ENCODE measurements around the gene NSD1. TPM values are rescaled to one million over a fixed set of nuclear protein-coding genes. Genes with fewer than 3 reads are reported as not detected.

NSD1 gene
- total and polyA plus RNA-seq, 2 of the 8 experiments (the other 6 are each of a cell fraction or from before 2014, with no cell fraction given): 22.8 to 168 TPM

- no peak for FAIRE-seq
- H2BK15ac ChIP-seq (ENCODE audit: low read length): no peak overlapping the region
- H3K23ac ChIP-seq (ENCODE audit: insufficient read length): no peak overlapping the region
- no peak overlapping the region for H2BK12ac ChIP-seq (ENCODE audit: low read depth, low read length)
- 85% methylated on average over 5 of the region's 9 CpGs; no CpG with 5 or more reads in 1 of the 2 experiments for WGBS, 2 experiments (ENCODE audit: extremely low coverage in 1 of 2, insufficient coverage in 1 of 2, insufficient read length in 1 of 2, insufficient replicate concordance in 2 of 2, low coverage in 1 of 2, low lambda C conversion rate in 2 of 2, missing lambda C conversion rate in 1 of 2)
- H4K20me1 ChIP-seq (replicated peaks in 1 of 2; ENCODE audit: control insufficient read depth in 1 of 2, insufficient read depth in 2 of 2, low read length in 2 of 2): peaks cover 9 to 19% of the 10 kb centered on the region in 2 experiments
- H3K4ac ChIP-seq (replicated peaks; ENCODE audit: insufficient read length, low read depth, low read length): no peak overlapping the region
- peaks cover 13% of the 10 kb centered on the region; the same call in 1 of the 2 replicates for H3K23me2 ChIP-seq (ENCODE audit: low read depth, low read length)
- POLR2A ChIA-PET (ENCODE audit: partially characterized antibody): interaction anchor here (0.9 to 12.1 kb wide), 4 partner anchors 10 to 164 kb away, joined by 3 to 111 read pairs (median 5); partner anchors contain the start of gene NSD1
- no peak overlapping the region for H3K18ac ChIP-seq (ENCODE audit: extremely low read depth, low read length)
- no peak overlapping the region for H2AFZ ChIP-seq (ENCODE audit: low read length)
- H3K14ac ChIP-seq (ENCODE audit: insufficient read length): no peak overlapping the region
- no peak overlapping the region for H3K4me2 ChIP-seq (ENCODE audit: insufficient read depth in 1 of 2, low read depth in 2 of 2, low read length in 2 of 2)
- DNase-seq (ENCODE audit: low read depth in 1 of 2, low spot score in 2 of 2): no peak
- H3K4me1 ChIP-seq (replicated peaks in 1 of 4; ENCODE audit: control insufficient read depth in 3 of 4, insufficient read depth in 4 of 4, low read length in 3 of 4): peaks cover 3 to 19% (median 6%) of the 10 kb centered on the region in 4 experiments; a peak in 6 of 7 replicates
- H3K79me2 ChIP-seq (ENCODE audit: control insufficient read depth in 1 of 2, insufficient read depth in 2 of 2, low read length in 2 of 2): peaks cover 8 to 9% of the 10 kb centered on the region in 2 experiments
- no peak overlapping the region for H2AK5ac ChIP-seq (ENCODE audit: low read depth, low read length)
- no peak overlapping the region for H3K56ac ChIP-seq (replicated peaks; ENCODE audit: insufficient read length, low read depth, low read length)
- no peak overlapping the region for H4K8ac ChIP-seq (ENCODE audit: extremely low read depth, insufficient read depth, low read length)
- no peak overlapping the region for H2BK5ac ChIP-seq (ENCODE audit: low read depth, low read length)
- peaks cover 7 to 28% (median 15%) of the 10 kb centered on the region in 4 experiments for H3K36me3 ChIP-seq (ENCODE audit: control insufficient read depth in 2 of 4, insufficient read depth in 4 of 4, low read length in 3 of 4)
- no peak overlapping the region for H3K27ac ChIP-seq (ENCODE audit: low read depth, low read length)
- H3K9me3 ChIP-seq (ENCODE audit: insufficient read depth in 2 of 2, low read depth in 1 of 2, low read length in 1 of 2): no peaks in the 10 kb centered on the region
- CTCF ChIA-PET (ENCODE audit: partially characterized antibody): interaction anchor here (0.5 to 6.5 kb wide), 9 partner anchors 10 to 188 kb away, joined by 3 to 37 read pairs (median 3); no protein-coding TSS in a partner anchor
- H2BK20ac ChIP-seq (ENCODE audit: low read length): no peak overlapping the region
- H3K79me1 ChIP-seq (ENCODE audit: low read depth, low read length): peaks cover 9% of the 10 kb centered on the region; the same call in 1 of the 2 replicates
- no peak overlapping the region for H3K4me3 ChIP-seq (ENCODE audit: extremely low read depth in 1 of 4, insufficient read depth in 2 of 4, low read depth in 3 of 4, low read length in 4 of 4)
- H3K27me3 ChIP-seq (replicated peaks in 1 of 4; ENCODE audit: control insufficient read depth in 3 of 4, extremely low read depth in 1 of 4, insufficient read depth in 3 of 4, low read length in 3 of 4): no peaks in the 10 kb centered on the region
- H4K91ac ChIP-seq (replicated peaks; ENCODE audit: insufficient read length, low read length): no peak overlapping the region
- H3K9ac ChIP-seq (replicated peaks in 1 of 4; ENCODE audit: extremely low read depth in 1 of 4, low read depth in 3 of 4, low read length in 3 of 4): no peak overlapping the region
- no peak overlapping the region for H4K5ac ChIP-seq (ENCODE audit: insufficient read length, low read depth, low read length)
- no peak overlapping the region for H2BK120ac ChIP-seq (replicated peaks; ENCODE audit: low read depth, low read length)
These were observed 166.1 kb downstream of the NSD1 start for GRCh38 chr5:177299697-177300096.
